SIG-M5 treated with dmso at 0.1 percent for 504 hours (cell line): ENCODE data around the gene MEX3D.
"Not testable (repeated sequence)": the region's sequence is repeated elsewhere in the genome, so short reads cannot be mapped to it uniquely, and the experiment has no call there.

Experiments used
- DNase-seq: peaks from one replicate; lab custom pipeline; 2025; ENCODE audit not compliant: unreplicated experiment; lab: John Stamatoyannopoulos, UW

The MEX3D gene

DNA sequence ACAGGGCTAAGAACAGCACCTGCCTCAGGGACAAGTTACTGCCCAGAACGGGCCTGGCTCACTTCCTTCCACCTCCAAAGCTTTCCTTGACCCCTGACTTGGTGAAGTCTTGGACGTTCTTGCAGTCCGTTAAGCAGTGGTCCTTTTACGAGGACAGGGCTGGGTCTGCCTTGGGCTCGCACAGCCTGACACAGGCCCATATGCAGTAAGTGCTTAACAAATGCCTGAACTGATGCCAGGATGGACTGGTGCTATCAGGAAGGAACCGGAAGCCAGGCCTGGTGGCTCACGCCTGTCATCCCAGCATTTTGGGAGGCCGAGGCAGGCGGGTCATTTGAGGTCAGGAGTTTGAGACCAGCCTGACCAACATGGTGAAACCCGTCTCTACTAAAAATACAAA, 46.1 kb downstream of the MEX3D start:
- no peak for DNase-seq

DNA sequence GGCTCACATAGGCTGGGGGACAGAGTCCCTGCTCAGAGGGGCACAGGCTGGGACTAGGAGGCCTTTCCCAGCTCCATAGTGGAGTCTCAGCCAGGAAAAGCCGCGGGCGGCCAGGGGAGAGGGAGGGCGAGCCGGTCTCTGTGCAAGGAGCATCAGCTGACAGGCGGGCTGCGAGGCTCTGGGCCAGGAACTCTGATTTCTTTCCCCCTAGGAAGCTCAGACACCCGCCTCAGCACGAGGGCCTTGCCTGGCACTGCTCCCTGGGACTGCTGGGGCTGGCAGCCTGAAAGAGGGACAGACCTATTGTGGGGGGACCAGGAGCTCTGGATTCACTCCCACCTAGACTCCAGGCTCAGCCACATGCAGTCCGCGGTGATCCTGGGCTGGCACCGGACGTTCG, 46.5 kb downstream of the MEX3D start:
- DNase-seq, result no peak

DNA sequence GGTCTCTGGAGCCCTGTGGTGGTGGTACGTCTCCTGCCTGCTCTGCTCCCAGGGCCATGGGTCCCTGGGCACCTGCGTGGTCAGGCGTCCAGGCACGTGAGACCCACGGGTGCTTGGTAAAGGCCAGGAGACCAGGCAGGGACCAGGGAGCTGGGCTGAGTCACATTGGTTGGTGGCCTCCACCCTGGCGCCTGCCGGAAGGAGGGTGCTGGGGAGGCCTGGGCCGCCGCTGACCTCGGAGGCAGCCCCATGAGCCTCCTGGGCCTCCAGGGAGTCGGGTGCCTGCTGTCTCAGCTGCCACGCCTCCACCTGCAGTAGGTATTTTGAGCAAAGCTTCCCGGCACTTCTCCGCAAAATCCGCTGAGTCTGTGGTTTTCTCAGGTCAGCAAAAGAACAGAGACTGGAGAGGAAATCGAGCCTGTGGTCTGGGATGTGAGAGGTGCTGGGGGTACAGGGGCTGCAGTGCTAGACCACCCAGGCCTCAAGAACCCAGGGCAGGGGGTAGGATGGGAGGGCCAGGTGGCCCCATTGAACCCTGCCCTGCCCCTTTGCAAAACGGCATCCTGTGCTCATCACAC, 47.8 kb downstream of the MEX3D start:
- DNase-seq, result no peak

DNA sequence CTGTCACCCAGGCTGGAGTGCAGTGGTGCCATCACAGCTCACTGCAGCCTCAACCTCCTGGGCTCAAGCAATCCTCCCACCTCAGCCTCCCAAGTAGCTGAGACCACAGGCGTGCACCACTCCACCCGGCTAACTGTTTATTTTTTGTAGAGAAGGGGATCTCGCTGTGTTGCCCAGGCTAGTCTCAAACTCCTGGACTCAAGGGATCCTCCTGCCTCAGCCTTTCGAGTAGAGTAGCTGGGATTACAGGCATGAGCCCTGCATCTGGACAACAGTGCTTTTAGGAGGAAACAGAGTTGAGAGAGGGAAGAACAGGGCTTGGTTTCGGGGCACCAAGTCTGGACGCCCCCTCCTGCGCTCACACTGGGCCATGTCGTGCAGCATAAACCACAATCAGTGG, 48.3 kb downstream of the MEX3D start:
- DNase-seq, result not testable (repeated sequence)

DNA sequence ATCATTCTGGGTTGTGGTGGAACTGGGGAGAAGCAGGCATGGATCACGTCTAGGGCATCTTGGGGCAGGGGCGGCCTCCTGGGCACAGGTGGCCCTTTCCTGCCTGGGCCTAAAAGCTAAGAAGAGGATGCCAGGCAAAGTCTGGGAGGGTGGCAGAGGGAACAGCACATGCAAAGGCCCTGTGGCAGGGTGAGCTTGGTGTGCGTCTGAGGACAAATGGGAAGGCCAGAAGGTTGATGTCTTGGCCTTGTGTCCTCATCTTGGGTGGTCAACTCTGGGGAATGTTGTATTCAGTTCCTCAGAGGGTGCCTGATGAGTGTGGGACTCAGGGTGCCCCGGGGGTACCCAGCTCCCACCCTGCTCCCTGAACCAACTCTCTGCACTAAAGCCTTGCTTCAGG, 49.7 kb downstream of the MEX3D start:
- no peak for DNase-seq

DNA sequence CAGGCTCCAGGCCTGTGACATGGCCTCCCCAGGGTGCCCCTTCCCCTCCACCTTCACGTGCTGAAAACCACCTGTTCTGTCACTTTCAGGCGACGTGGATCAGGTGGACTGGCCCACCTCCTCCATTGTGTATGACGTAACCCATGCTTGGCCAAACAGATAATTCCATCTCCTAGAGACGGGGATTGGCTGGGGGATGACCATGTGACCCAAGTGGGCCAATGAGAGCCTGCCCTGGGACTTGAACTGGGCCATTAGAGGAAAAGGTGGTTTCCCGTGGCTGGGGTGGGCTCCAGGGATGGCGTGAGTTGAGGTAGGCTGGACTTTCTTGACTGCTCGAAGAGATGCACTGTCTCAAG, 51.8 kb downstream of the MEX3D start:
- no peak for DNase-seq

DNA sequence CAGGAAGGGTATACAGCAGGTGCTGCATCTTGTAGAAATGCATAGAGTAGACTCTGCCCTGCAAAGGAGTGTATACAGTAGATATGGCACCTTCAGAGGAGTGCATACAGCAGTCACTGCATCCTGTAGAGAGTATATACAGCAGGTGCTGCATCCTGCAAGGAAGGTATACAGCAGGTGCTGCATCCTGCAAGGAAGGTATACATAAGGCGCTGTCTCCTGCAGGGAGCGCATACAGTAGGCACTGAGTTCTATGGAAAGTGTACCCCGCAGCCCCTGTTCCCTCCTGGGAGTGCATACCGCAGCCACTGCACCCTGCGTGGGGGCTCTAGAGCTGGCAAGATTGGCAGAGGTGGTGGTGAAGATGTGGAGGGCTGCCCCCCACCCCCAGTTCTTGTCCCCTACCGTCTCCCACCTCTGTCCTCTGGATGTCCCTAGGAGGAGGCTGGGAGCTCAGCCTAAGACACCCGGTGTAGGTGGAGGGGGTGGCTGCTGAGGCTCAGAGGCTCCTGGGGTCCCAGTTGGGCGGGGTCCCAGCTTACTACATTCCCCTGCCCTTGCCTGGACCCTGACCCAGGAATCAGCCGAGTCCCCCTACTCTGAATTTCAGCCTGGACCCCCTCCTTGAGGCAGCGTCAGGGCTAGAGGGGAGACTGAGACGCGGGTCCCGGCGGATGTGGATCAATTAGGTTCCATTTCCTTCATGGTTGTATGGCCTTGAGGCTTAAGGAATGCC, 53.0 kb downstream of the MEX3D start:
- DNase-seq, result no peak

DNA sequence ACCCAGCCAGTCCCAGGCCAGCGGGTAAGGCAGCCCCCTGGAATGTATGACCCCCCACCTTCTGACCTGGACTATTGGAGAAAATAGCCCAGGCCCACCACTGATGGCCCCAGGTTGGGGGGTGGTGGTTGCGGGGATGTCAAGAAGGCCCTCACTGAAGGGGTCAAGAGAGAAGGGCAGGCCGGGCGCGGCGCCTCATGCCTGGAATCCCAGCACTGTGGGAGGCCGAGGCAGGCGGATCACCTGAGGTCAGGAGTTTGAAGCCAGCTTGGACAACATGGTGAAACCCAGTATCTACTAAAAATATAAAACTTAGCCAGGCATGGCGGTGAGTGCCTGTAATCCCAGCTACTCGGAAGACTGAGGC, 53.8 kb downstream of the MEX3D start:
- no peak for DNase-seq

DNA sequence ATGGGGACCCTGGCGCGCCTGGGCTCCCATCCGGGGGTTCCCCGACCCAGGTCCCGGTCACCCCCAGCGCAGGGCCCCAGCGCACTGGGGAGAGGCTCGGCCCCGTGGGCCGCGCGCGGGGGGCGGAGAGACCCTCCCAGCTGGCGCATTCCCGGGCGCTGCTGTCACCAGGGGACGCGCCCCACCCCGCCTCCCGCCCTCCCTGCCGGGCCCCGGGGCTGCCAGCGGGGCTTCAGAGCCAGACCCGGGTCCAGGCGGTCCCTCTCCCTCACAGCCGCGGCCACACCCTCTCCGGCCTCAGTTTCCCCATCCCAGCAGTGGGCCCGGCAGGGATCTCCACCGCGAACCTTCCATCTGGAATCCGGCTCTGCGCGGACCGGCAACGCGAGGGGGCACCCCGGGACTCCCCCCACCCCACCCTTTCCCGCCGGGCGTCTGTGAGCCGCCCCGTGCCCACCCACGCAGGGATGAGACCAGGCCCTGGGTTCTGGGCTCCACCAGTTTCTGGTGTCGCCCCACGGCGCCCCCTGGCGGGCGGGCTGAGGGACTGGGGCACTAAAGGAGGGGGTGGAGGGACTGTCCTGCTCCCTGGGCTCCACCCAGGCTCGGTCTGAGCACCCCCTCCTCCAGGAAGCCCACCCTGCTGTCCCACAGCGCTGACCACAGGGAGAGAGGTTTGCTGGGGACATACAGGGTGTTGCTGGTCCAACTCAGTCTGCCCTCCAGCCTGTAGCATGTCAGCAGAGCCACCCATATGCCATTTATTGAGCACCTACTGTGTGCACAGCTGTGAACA, 54.4 kb downstream of the MEX3D start:
- DNase-seq, result peak; percentile 25

DNA sequence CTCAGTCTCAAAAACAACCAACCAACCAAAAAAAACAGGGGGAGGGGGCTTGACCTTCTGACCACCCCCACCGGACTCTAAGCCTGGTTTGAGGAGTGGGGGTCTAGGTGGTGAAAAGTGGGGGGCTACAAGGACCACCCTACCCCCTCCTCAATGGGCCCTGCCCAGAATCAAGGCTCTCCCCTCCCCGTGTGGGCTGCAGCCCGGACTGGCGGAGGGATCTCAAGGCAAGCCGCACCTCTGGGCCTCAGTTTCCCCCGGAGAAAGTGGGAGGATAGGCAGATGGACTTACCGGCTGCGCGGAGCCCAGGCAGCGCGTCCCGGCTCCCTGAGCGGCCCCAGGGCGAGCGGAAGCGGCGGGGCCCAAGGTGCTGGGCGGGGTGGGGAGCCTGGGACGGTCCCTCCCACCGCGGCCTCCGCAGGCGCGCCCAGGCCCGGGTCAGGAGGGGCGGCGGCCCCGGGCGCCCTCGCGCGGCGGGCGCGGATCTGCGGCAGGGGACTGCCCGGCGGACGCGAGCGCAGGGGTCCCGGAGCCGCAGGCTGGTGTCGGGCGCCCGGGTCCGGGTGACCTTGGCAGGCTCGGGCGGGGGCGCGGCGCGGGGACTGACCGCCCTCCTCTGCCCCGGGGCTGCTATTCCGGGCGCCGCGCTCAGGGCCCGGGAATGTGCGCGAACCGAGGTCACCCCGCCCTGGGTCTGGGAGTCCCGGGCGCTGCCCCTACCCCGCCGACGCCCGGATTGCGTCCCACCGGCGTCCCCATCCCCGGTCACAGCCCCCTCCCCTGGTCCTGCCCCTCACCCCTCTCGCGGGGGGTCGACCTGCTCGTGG, 55.2 kb downstream of the MEX3D start, which contains the start of gene ADAMTSL5:
ADAMTSL5 (minus strand) TSS at position 349 of the 828 bp plus-strand sequence. CDS start 2,076 bp downstream, outside the sequence.
- DNase-seq, result peak; percentile 54

DNA sequence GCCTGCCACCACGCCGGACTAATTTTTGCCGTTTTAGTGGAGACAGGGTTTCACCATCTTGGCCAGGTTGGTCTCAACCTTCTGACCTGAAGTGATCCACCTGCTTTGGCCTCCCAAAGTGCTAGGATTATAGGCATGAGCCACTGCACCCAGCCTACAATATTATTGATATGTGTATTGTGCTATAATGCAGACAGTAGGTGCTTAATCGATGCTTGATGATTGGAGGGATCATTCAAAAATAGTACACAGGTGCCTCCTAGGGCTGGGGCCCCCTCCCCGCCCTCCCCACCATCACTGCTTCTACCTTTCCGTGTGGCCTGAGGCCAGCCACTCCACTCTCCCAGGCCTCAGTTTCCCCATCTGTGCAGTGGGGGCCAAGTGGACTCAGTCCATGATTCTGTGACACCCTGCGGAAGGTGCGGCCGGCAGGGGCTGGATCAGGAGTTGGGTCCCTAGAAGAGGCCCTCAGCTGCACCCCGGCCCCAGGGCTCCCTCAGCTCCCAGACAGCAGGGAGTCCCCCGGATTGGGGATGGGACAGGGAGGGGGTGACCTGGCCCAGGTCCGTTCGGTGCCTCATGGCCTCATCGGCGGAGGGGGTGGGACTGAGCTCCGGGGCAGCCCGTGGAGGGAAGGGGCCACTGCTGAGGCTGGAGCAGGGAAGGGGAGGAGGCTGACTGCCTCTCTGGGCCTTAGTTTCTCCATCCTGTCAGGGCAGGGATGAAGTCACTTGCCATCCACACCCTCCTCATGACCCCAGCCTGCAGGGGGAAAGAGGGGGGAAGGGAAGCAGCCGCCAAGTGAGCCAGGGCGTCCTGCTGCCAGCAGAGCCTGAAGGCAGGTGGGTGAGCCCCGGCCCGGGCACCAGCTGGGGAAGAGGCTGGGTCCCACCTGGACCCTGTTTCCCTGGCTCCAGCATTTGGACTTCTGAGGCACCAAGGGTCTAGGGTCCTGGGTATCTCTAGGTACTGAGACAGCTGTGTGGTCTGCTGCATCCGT, 56.5 kb downstream of the MEX3D start:
- DNase-seq, result no peak

DNA sequence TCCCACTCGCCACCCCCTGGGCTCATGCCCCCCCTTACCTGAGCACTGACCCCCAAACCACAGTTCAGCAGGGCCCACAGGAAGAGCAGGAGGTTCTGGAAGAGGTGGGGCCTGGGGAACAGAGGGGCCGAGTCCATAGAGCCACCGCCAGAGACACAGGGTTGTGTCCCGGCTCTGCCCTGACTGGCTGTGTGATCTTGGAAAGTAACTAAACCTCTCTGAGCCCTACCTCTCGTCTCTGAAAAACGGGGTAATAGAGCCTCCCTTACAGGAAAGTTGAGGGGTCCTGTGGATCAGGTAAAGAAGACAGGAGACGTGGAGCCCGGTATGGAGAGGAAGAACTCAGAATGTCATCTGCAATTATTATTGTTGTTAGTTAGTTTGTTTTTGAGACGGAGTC, 57.3 kb downstream of the MEX3D start:
- DNase-seq, result no peak

DNA sequence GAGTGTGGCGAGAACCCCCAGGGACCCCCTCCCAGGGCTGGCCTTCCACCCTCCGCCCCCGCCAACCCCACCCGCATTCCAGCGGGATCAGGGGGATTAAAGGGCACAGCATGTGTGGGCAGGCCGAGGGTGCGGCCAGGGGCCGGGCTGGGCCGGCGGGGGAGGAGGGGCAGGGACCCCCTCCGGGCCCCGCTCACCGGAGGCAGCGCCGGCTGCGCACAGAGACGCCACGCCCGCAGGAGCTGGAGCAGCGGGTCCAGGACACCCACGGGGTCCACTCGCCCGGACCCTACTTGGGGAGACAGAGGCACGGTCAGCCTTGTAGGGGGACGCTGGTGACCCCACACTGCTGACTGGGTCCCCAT, 57.7 kb downstream of the MEX3D start:
- no peak for DNase-seq

DNA sequence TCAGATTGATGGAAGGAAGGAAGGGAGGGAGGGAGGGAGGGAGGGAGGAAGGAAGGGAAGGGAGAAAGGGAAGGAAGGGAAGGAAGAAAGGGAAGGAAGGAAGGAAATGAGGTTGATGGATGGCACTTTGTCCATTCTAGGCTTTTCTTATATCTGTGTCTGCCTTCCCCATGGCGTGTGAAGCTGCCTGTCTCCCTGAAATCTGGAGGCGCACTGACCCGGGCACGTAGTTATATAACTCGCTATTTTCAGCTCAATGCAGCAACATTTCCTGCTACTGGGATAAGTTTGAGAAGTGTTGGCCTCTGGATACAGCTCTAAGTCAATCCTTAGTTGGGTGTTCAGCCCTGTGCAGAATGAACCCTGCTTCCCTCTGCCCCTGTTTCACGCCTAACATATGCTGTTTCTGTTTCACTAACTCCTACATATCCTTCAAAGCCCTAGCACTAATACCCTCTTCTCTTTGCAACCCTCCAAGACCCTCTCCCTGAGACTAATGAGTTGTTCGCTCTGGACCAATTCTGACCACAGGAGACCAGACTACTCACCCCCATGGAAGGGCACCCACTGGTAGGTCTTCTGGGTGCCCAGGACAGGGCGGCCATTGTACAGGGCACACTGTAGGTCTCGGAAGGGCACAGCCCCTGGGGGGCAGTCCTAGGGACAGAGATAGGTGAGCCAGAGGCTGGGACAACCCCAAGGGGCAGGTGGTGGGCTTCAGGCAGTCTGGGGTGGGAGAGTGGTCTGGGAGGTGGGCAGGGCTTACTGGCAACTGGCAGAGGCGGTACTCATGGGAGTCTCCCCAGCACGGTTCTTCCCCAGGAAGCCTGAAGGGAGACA, 58.3 kb downstream of the MEX3D start:
- no peak for DNase-seq

DNA sequence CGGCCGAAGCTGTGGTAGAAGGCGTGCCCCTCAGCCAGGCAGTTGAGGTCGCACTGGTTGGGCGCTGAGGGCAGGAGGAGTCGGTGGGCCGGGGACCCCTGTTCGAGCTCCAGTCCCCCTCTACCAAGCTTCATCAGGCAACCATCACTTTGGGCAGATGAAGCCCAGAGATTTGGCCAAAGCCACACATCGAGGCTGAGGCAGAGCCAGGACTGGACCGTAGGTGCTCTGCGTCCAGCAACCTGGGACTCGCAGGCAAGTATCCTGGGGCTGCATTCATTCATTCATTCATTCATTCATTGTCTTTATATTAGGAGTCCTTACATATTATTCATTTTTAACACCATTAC, 59.6 kb downstream of the MEX3D start:
- no peak for DNase-seq

DNA sequence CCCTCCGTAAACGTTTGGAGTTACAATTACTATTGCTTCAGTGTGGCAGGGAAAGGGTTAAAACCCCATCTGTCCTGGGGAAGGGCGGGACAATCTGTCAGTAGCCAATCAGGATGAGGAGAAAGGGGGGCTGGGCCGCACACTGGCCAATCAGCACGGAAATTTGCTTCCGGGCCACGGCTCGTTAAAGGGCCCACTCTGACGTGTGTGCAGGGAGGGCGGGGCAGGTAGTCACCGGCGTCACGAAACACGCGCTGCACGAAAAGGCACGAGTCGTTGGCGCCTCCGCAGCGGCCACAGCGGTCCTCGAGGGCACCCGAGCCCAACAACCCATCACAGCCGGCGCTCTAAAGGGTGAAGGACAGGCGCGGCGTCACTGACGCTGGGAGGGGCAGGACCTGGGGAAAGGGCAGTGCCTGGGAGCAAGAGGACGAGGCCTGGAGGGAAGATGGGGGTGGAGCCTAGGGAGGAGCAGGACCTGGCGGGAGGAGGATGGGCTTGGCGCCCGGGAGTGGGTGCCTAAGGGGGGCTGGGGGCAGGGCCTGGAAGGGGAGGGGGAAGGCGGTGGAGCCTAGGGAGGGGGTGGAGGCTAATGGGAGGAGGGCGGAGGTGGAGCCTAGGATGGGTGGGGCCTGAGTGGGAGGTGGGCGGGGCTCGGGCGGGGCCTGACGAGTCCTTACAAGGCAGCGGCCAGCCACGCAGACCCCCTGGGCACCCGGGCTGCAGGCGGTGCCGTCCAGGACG, 60.2 kb downstream of the MEX3D start:
- DNase-seq, result peak; percentile 85

DNA sequence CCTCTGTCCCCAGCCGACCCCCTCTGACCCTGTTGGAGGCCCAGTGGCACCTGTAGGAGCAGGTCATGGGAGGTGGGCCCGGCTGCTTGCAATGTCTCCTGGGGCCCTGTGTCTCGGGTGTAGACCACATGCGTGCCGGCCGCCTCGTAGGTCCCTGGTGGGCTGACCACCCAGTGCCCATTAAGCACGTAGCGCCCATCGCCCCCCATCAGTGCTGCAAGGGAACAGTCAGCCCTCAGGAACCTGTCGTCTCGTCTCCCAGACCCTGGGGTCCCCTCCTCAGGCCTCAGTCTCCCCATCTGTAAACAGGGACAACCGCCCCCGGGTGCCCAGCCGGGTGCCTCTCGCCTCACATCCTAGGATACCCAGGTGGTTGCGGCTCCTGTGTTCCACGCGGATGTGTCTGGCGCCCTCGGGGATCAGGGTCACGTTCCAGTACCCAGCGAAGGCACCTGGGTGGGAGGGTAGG, 60.9 kb downstream of the MEX3D start:
- no peak for DNase-seq

DNA sequence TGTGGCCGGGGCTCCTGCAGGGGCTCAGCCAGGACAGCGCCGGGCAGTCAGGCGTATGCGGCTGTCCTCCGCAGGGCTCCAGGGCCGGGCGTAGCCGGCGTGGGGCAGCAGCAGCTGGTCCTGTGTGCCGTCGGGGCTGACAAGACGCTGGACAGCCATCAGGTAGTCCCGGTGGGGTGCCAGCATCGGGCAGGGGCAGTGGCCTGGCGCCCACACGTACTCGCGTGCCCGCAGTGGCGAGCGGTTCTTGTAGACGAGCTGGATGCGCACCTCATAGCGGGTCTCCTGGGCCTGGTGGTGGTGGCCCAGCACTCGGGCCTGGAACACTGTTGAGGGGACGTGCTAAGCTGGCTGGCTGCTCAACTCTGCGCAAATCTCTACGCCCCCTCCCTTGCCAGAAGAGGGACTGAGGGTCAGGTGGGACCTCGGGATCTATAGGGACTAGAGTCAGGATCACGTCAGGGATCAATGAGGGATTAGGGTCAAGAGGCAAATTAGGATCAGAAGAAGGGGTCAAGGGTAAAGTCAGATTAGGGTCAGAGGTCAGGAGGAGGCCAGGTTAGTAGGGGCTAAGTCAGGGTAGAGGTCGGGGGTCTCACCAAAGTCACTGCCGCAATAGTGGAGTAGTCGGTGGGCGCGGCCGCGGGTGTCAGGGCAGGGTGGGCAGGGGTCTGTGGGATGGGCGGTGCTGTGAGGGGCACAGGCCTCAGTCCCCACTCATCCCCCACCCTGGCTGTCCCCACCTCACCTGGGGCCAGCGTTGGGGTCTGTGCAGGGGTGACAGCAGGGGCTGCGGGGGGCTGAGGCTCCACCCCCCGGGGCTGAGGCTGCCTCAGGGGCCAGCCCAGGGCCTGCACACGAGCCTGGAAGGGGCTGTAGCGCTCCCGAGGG, 61.9 kb downstream of the MEX3D start:
- no peak for DNase-seq
